ENCODE results near the gene SPPL2B.

DNA sequence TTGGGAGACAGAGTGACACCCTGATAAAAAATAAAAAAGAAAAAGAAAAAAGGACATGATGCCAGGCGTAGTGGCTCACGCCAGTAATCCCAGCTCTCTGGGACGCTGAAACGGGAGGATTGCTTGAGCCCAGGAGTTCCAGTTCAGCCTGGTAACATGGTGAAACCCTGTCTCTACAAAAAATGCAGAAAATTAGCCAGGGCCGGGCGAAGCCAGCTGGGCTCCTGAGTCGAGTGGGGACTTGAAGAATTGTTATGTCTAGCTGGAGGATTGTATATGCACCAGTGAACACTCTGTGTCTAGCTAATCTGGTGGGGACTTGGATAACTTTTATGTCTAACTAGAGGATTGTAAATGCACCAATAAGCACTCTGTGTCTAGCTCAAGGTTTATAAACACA is 63.9 kb downstream of the SPPL2B start:
- TF ChIP-seq, protein P1, sequence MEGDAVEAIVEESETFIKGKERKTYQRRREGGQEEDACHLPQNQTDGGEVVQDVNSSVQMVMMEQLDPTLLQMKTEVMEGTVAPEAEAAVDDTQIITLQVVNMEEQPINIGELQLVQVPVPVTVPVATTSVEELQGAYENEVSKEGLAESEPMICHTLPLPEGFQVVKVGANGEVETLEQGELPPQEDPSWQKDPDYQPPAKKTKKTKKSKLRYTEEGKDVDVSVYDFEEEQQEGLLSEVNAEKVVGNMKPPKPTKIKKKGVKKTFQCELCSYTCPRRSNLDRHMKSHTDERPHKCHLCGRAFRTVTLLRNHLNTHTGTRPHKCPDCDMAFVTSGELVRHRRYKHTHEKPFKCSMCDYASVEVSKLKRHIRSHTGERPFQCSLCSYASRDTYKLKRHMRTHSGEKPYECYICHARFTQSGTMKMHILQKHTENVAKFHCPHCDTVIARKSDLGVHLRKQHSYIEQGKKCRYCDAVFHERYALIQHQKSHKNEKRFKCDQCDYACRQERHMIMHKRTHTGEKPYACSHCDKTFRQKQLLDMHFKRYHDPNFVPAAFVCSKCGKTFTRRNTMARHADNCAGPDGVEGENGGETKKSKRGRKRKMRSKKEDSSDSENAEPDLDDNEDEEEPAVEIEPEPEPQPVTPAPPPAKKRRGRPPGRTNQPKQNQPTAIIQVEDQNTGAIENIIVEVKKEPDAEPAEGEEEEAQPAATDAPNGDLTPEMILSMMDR (IDR thresholded peaks at IDR 0.05) = no peak
- TF ChIP-seq POLR2A (IDR thresholded peaks at IDR 0.05) (no peak), EP300 (IDR thresholded peaks at IDR 0.05) (no peak)

Measured in ovary (tissue), 3 donors.